Measurements from ENCODE around the gene CYB561D2. TPM values are rescaled to one million over a fixed set of nuclear protein-coding genes. Genes with fewer than 3 reads are reported as not detected.

The CYB561D2 gene
- total and polyA plus RNA-seq, 10 of the 15 experiments (the other 5 are each of a cell fraction or from before 2014, with no cell fraction given) = 7.6 to 39.2 (median 18.8) TPM

DNA sequence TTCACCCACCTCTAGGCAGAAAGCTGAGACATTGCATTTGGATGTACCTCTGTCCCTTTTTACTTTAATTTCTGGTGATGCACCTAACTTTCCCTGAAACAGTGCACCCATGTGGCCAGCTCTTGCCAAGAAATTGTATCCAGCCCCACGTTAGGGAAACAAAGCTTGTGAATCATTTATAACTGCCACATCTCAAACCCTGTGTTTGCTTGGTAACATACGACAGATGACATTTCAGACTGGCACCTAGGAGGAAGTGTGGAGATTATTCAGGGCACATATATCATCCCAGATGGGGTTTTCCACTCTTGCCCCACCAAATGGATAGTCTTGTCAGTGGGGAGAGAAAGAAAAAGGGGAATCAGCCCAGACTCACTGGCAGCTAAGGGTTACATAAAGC, 2.1 kb downstream of the CYB561D2 start:
- peaks cover 2% of the 10 kb centered on the region; the same call in 1 of the 2 replicates for H4K20me1 ChIP-seq (ENCODE audit: control insufficient read depth, insufficient read depth)
- DNase-seq (ENCODE audit: low read depth, low spot score) = no peak
- TF ChIP-seq CUX1 (IDR thresholded peaks at IDR 0.05; ENCODE audit: insufficient replicate concordance, low read depth, low read length) = no peak
- no peak for TF ChIP-seq ZSCAN29 (IDR thresholded peaks at IDR 0.05)
- peak; percentile 20 to 41 (median 22); a peak in 4 of 6 replicates for TF ChIP-seq CTCF (IDR thresholded peaks at IDR 0.05 in 2 of 3, conservative IDR thresholded peaks at IDR 0.05 in 1 of 3; ENCODE audit: control insufficient read depth in 2 of 3, extremely low read depth in 1 of 3, insufficient read depth in 1 of 3, low read depth in 3 of 3, low read length in 3 of 3)
- TF ChIP-seq, protein P1, sequence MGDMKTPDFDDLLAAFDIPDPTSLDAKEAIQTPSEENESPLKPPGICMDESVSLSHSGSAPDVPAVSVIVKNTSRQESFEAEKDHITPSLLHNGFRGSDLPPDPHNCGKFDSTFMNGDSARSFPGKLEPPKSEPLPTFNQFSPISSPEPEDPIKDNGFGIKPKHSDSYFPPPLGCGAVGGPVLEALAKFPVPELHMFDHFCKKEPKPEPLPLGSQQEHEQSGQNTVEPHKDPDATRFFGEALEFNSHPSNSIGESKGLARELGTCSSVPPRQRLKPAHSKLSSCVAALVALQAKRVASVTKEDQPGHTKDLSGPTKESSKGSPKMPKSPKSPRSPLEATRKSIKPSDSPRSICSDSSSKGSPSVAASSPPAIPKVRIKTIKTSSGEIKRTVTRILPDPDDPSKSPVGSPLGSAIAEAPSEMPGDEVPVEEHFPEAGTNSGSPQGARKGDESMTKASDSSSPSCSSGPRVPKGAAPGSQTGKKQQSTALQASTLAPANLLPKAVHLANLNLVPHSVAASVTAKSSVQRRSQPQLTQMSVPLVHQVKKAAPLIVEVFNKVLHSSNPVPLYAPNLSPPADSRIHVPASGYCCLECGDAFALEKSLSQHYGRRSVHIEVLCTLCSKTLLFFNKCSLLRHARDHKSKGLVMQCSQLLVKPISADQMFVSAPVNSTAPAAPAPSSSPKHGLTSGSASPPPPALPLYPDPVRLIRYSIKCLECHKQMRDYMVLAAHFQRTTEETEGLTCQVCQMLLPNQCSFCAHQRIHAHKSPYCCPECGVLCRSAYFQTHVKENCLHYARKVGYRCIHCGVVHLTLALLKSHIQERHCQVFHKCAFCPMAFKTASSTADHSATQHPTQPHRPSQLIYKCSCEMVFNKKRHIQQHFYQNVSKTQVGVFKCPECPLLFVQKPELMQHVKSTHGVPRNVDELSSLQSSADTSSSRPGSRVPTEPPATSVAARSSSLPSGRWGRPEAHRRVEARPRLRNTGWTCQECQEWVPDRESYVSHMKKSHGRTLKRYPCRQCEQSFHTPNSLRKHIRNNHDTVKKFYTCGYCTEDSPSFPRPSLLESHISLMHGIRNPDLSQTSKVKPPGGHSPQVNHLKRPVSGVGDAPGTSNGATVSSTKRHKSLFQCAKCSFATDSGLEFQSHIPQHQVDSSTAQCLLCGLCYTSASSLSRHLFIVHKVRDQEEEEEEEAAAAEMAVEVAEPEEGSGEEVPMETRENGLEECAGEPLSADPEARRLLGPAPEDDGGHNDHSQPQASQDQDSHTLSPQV (IDR thresholded peaks at IDR 0.05) = no peak
- 0 out of 2 replicates have a peak, but pooled peaks have one; percentile 15 for TF ChIP-seq PKNOX1 (IDR thresholded peaks at IDR 0.05)
- TF ChIP-seq ASH2L (IDR thresholded peaks at IDR 0.05; ENCODE audit: borderline replicate concordance, low read depth) = no peak
- H3K36me3 ChIP-seq (ENCODE audit: control insufficient read depth in 2 of 2, insufficient read depth in 2 of 2, low read length in 1 of 2) = peaks cover 8 to 30% of the 10 kb centered on the region in 2 experiments; a peak in 2 of 4 replicates
- ChIA-PET POLR2A (interaction anchor here (0.5 to 1.2 kb wide), 4 partner anchors 8 to 72 kb away, joined by 3 to 4 read pairs (median 4); no protein-coding TSS in a partner anchor), SMC1A (ENCODE audit: uncharacterized antibody, unreplicated experiment) (interaction anchor here (0.5 kb wide), 1 partner anchor 259 kb away, joined by 3 read pairs; the partner anchor contains the start of gene CISH), RAD21 (ENCODE audit: unreplicated experiment) (interaction anchor here (1.2 kb wide), 1 partner anchor 12 kb away, joined by 3 read pairs; the partner anchor contains the start of gene RASSF1), CTCF (interaction anchor here (1.2 to 2.7 kb wide), 5 partner anchors 14 to 190 kb away, joined by 3 to 12 read pairs (median 3); no protein-coding TSS in a partner anchor)
- peaks cover 37% of the 10 kb centered on the region for H3K79me2 ChIP-seq (ENCODE audit: control insufficient read depth, insufficient read depth, low read length)
- 23% methylated on average over 2 of the region's 2 CpGs for WGBS (ENCODE audit: insufficient coverage, insufficient replicate concordance, low lambda C conversion rate, missing lambda C conversion rate)
- no peak overlapping the region for H2AFZ ChIP-seq (ENCODE audit: control insufficient read depth, low read depth, low read length)
- H3K4me3 ChIP-seq = no peak overlapping the region
- no peak for FAIRE-seq
- peaks cover 27% of the 10 kb centered on the region for H3K4me1 ChIP-seq (ENCODE audit: control insufficient read depth, insufficient read depth, low read length)
- H3K9me3 ChIP-seq (replicated peaks; ENCODE audit: control insufficient read depth, insufficient read depth, low read length) = no peaks in the 10 kb centered on the region
- no peak overlapping the region for H3K9ac ChIP-seq (ENCODE audit: control insufficient read depth, insufficient read depth, low read length)
- no peaks in the 10 kb centered on the region for H3K27me3 ChIP-seq (replicated peaks in 1 of 2; ENCODE audit: control insufficient read depth in 2 of 2, insufficient read depth in 2 of 2, low read length in 1 of 2)
- H3K27ac ChIP-seq (ENCODE audit: control insufficient read depth, insufficient read depth) = no peak overlapping the region
- intact Hi-C loops (cut with micrococcal nuclease; ENCODE audit: unreplicated experiment) (no loop called here), in situ Hi-C loops (cut with MboI) (loop anchor here (10.0 kb wide), 1 partner anchor 1032 kb away; the partner anchor contains the start of gene MANF)
- ATAC-seq = no peak
- no peak overlapping the region for H3K4me2 ChIP-seq (ENCODE audit: control insufficient read depth, insufficient read depth)
- no TSS peak for BruUV-seq (replicated peaks)

Measured in GM12878 (cell line).